HT-29 (cell line): Measurements from ENCODE around the gene DDX10. TPM values are rescaled to one million over a fixed set of nuclear protein-coding genes. Genes with fewer than 3 reads are reported as not detected.
A peak's percentile ranks its signal among the peaks of the same experiment; 100 is the strongest.
"Not testable (repeated sequence)": the region's sequence is repeated elsewhere in the genome, so short reads cannot be mapped to it uniquely, and the experiment has no call there.

Source experiments
- DNase-seq: peaks from one replicate; pipeline ENCODE4 v3.0.0-alpha.2; 2015; ENCODE audit warnings: low spot score
- total RNA-seq: library from RNA; depleted of rRNA; stranded (reverse); fragments of >200 nt; shearing (Covaris generic); gene quantifications from 2 replicates; pipeline ENCODE4 v1.2.3, GENCODE V29; 2014

DDX10 gene
- total RNA-seq, 1 experiment from 2014 or later, result 42.3 TPM

DNA sequence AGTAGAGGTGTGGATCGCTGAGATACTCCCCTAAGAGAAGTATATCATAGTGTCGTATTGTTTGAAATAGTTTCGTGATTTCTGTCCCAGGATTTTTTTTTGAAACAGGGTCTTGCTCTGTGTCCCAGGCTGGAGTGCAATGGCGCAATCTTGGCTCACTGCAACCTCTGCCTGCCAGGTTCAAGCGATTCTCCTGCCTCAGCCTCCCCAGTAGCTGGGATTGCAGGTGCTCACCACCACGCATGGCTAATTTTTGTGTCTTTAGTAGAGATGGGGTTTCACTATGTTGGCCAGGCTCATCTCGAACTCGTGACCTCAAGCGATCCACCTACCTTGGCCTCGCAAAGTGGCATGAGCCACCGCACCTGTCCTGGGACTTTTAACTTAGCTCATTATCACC, 159.1 kb downstream of the DDX10 start:
- not testable (repeated sequence) for DNase-seq

DNA sequence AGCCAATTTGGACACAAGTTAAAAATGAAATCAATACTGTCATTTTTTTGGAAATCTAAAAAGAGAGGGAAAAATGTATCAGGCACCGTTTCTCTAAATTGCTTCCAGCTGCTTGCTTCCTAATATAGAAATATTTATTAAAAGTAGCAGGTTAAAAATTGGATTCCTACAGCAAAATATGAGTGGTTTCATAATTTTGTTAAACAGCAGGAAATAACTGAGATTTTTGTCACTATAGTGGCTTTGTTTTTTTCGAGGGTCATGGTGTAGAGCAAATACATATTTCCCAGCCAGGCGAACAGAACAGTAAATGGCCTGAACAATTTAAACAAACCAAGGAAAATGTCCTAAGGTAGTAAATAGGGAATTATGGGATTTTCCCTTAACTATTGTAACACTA, 159.7 kb downstream of the DDX10 start:
- no peak for DNase-seq

DNA sequence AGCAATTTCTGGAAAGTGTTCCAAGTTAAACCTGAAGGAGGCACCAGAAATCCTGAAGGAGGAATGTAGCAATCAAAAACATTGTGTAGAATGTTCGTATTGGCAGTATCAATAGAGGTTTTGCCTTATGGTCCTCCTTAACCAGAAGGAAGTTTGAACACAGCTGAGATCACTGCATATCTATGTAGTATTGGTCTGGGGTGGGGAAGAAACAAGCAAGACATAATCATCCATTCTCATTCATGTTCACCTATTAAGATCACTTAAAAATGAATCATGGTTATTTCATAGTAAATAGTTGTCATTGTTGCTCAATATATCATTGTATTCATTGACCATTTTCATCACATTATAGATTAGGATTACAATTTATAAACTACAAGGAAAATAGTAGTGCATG, 160.5 kb downstream of the DDX10 start:
- DNase-seq, result no peak

DNA sequence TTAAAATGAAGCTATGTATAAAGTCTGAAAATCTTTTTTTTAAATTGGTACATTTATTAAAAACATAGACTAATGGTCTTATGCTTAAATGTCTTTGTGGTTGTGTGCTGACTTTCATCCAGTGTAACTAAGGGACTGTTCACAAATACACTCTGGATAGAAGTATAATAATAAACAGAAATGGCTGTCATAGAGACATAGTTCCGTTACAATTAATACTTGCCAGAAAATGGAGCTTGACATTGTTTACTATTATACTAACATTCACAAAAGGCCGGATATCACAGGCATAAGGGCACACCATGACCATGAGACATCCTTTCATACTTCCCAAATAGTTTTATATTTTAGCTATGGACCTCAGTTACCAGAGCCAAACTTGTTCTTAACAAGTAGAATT, 161.3 kb downstream of the DDX10 start:
- DNase-seq, result no peak

DNA sequence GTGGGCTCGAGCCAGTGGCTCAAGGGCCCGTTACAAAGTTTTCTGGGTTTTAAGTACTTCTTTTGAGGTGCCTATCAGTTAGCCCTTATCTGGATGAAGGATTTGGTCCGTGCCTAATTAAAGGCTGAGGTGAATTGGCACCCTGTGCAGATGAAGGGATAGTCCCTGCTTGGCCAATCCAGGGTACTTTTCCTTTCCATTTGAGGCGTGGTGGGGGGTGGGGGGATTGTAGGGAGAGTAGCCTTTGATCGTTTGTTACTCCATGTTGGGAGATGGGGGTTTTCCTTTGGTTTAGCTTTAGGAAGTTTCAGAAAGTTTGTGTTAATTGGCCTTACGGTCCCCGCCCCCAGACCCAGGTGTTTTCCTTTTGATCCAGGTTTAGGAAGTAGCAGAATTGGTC, 170.8 kb downstream of the DDX10 start:
- DNase-seq, result no peak

DNA sequence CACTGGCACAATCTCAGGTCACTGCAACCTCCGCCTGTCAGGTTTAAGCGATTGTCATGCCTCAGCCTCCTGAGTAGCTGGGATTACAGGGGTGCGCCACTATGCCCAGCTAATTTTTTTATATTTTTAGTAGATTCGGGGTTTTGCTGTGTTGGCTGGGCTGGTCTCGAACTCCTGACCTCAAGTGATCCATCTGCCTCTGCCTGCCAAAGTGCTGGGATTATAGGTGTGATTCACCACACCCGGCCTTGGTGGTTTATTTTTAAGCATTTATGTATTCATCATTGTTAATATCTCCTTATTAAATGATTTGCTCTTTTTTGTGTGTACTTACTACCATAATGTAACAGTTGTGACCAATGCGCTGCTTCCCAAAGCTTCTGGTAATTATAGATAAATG, 171.7 kb downstream of the DDX10 start:
- DNase-seq, result no peak

DNA sequence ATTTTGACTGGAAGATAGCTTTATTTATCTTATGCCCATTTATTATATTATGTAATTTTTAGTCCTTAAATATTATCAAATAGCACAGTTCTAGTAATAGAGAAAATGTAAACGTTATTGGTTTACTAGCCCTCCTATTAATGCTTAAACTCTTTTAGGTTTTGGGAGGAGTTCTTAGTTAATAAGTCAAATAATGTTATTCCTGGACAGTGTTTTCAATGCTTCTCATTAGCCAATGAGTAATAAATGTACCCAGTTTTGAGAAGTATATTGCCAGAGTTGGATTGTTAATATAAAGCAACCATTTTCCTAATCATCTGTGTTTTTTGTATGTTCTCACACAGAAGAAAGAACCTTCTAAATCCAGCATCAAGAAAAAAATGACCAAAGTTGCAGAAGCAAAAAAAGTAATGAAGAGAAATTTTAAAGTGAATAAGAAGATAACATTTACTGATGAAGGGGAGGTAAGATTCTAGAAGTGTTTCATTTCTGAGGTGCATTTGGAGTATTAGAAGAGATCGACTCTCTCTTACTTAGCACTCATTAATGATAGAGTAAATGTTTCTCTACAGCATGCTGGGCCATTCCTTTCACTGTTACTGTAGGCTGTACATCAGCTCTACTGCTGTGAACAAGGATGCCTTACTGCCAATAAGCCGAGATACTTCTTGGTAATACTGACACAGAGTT, 173.4 kb downstream of the DDX10 start:
- no peak for DNase-seq

DNA sequence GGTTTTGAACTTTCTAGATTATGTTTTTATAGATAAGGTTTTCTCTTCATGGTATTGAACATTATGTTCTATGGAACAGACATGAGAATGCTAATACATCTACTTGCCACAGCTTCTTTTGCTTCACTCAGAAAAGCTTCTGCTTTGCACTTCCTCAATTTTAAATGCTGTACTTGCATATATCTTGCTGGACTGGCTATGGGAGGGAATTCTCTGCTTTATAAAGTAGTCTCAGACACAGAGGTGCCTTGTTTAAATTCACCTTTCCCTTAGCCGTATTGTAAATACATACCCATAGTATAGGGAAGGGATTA, 173.9 kb downstream of the DDX10 start:
- DNase-seq, result no peak

DNA sequence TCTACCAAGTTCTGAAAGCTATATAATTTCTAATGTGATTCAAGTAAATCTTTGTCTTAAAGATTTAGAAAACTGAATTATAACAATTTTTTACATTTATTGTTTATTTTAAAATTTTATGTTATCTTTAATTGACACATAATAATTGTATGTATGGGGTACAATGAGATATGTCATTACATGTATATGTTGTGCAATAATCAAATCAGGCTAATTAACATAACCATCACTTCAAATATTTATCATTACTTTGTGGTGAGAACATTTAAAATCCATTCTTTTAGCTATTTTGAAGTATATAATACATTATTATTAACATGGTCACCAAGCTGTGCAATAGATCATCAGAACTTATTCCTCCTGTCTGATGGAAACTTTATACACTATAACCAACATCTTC, 181.1 kb downstream of the DDX10 start:
- DNase-seq, result no peak

DNA sequence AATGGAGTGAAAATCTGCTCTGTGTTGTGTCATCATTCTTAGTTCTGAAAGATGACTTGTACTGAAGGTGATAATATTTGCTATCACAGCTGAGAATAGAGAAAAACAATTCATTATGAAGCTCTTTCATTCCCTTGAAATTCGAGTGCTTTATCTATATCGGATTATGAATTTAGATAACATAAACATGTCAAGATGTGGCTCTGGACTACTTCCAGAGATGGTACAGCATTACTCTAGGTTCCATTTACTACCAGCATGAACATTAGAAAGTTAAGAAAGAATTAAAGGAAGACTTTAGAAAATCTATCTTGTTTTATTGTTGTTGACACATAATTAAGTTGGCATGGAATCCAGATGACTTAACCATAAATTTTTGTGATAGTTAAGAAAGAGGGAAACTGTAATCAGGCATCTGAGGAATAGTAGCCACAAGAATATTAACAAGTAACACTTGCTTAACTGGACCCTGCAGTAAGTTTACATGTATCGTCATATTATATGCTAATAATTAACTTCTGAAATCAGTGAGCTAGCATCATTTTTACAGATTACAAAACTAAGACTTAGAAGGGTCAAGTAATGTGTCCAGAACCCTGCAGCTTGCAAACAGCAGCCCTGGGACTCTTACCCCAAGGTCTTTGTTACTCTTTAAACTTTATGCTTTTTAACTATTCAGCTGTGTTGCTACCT, 182.6 kb downstream of the DDX10 start:
- DNase-seq, result no peak

DNA sequence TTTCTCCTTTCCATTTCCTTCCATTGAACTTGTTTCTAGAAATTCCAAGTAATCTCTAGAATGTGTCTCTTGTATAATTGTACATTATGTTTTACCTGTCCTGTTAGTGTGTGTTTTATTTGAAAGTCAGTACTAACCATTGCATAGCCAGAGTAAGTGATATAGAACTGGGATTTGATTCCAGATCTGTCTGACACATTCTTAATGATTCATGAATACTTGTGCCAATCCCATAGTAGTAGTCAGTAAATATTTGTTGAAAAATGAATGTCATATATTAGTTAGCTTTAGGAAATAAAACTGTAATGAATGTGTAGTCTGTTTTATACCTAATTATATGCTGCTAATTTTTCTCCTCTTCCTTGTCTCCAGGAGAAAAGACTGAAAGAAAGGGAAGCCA, 186.9 kb downstream of the DDX10 start:
- no peak for DNase-seq

DNA sequence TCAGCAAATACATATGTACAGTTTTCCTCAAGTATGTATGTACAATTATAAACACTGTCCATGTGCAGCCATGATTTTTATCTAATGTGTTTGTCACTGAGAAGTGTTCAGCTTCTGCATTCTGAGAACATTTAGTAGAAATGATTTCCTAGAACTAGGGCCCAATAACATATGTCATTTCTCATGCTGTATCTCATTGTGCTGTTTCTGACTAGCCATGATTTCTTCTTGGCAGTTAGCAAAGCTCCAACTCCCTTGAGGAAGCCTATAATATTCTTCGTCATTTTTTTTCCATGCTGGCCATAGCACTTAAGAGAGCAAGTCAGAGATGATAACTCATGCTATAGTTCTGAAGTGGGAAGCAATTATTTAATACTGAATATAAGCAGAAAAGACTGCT, 187.8 kb downstream of the DDX10 start:
- DNase-seq, result no peak

DNA sequence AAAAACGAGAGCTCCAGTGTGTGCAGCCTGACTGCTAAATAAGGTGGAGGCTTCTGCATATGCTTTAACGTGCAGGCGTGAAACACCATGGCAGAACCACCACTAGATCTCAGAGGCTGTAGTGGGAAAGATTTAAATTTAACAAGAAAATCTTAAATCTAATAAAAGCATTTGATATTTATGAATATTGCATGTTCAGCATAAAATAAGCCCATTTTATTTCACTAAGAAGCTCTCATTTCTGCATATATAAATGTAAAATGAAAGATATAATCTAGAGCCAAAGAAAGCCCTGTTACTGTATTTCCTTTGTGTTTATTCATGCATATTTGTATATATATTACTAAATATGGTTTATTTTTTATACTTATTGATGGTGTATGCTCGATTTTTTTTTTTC, 188.3 kb downstream of the DDX10 start:
- DNase-seq, result no peak

DNA sequence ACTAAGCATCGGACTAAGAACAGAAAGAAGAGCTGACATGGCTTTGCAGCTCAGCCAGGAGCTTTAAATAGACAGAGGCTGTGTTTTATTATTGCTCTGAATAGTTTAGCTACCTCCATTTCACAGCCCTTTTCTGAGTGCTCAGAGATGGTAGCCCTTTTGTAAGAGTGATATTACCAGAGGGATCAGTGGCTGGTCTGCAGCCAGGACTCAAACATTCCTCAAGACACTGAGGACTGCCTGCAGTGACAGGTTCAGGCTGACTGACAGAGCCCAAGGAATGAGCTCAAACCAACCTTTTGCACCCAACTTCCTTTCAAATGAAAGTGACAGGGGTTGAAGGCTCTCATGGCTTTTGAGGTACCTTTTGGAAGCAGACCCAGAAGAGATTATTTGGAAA, 189.0 kb downstream of the DDX10 start:
- no peak for DNase-seq

DNA sequence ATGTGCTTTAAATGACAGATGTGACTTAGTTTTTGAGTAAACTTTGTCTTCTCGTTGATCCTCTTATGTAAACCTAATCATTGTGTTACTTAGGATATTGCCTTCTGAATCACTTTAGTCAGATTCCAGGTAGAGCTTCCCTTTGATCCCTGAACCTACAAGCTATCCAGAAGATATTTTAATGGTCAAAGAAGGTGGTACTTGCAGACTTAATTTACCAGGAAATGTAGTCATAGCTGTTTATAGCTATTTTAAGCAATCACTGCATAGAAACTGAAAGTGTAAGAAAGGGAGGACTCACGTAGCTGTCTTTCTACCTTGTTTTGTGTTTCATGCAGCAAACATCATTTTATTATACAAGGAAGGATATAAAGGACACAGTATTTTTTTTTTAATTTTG, 189.5 kb downstream of the DDX10 start:
- no peak for DNase-seq

DNA sequence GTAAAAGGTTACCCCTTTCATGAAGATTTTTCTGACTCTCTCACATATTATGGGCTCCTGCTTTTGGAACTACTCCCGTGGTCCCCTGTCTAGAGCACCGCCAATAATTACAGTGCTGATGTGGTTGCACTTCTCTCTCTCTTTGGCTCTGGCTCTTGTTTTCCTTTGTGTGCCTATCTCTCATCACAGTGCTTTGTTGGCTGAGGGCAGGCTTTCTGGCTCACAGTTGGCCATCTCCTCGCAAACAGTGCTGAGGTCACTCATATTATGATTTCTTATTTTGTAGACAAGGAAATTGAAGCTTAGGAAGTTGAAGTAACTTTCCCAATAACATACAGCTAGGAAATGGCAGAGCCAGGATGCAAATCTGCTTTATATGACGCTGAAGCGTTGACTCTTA, 192.5 kb downstream of the DDX10 start:
- DNase-seq, result no peak

DNA sequence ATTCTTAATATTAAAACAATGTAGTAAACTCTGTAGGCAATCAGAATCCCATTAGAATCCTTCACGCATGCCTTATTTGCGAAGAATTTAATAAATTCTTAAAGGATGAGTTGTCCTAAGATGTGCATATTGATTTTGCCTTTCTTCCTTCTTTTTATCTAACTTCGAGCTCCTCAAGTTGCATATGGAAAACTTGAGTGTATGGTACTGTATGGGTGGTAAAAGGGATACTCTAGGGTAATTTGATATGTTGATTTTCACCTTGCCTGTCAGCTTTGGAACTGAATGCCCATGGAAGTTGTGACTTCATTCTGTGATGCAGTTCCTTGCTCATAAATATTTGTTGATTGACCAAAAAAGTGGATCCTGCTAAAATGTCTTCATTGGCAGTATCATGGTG, 193.8 kb downstream of the DDX10 start:
- DNase-seq, result no peak

DNA sequence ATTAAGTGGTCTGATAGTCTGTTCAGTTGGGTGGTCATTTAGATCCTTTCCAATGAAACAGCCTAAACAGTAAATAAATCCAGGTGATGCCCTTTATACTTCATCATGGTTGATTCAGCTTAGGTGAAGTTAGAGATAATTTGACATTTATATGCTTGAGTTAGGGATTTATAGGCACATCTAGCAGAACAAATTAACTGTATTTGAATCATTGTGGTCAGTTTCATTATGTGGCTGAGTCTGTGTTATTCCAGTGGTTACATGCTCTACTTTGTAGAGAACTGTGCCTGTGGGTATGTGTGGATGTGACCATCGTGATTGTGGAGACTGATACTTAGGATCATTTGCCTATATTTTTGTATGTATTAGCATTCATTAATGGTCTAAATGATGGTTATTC, 194.6 kb downstream of the DDX10 start:
- DNase-seq, result no peak

DNA sequence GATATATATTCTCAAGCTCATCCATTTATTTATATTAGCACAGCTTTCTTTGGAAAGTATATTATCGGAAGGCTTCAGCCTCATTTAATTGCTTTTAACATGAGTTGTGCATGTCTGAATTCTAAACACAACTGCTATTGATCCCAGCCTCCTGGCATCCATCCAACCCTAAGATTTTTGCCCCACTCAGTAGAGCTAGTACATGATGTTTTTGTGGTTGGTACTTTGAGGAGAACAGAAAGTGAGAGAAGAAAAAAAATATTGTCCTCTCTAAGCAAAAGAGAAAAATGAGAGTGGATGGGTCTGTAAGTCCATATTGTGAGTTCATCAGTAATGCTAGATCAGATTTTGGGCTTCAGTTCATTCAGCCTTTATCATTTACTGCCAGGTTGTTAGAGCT, 198.7 kb downstream of the DDX10 start:
- DNase-seq, result no peak

DNA sequence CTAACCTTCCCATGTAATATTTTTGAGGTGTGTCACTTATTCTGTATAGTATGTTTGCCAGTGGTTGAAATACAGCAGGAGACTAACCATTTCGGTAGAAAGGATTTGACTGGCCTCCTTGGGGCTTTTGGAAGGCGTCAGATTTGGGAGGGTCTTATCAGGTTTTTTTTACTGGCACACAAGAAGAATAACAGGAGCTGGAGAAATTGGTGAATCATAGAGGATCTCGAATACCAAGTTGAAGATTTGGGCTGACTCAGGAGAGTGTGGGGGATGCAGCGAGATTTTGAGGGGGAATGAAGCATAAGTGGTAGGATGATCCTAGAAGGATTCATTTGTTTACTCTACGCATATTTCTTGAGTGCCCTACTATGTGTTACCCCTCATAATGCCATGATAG, 200.5 kb downstream of the DDX10 start:
- DNase-seq, result no peak

DNA sequence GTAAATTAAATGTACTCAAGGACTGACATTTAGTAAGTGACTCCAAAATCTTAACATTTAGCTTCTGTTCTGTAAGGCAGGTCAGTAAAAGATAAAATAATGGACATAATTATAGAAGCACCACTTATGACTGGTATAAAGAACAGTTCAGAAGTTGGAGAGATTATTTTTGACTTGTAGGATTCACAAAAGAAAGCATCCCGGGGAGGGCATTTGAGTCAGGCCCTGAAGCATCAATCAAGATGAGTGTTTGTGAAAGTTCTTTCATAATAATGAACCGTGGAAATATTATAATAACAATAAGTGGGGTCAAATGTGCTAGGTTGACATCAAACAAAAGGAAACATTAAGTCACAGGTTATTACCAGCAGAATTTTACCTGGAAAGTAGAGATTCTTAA, 201.9 kb downstream of the DDX10 start:
- no peak for DNase-seq

DNA sequence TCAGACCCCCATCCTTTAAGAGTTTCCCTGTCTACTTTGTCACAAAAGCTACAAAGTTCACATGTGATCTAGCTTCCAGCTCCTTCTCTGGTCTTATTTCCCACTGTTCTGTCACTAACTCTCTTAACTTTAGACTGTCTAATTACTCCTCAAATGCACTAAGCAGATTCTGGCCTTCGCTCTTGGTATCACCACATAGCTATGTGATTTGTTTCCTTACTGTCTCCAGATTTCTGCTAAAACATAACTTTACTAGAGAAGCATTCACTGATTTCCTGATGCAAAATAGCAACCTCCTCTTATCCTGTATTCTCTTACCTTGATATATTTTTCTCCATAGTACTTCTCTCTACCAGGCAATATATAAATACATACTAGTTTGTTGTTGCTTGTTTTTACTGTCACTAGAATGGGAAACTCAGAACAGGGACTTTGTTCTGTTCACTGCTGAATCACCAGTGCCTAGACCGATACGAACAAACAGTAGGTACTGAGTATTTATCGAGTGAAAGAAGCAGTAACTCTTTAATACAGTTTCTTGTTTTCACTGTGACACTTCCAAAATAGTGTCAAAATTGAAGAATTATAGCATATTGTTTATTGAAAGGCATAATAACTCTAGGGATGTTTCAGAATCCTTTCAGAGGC, 205.6 kb downstream of the DDX10 start:
- no peak for DNase-seq

DNA sequence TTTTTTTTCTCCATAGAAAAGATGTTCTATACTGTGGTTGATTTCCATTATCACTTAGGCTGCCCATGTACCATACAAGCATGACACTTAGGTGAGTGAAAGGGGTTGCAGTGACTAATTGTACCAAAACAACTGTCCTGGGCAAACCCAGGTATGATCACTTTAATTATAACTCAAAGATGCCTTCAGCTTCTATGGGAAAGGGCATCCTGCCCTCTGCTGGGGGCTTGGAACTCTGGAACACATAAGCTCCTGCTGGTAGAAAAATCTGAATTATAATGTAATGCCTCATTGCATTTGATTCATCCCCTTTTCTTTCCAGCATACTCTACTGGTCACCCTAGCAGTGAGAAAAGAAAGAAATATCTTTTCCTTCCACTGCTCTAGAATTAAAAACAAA, 206.3 kb downstream of the DDX10 start:
- peak; percentile 60 for DNase-seq
